GM12872 (cell line): ENCODE measurements around the gene PRKAB1.

Experiments used
- TF ChIP-seq, protein P1 (sequence below): IDR thresholded peaks from 3 replicates; pipeline ENCODE4 v1.5.1; 2011; ENCODE audit warnings: low read depth, mild to moderate bottlenecking, low read length, moderate library complexity; ENCODE audit not compliant: insufficient read depth

The PRKAB1 gene

GRCh38 chr12:119630962-119631550 is 36.9 kb upstream of the PRKAB1 start:
- TF ChIP-seq, protein P1, sequence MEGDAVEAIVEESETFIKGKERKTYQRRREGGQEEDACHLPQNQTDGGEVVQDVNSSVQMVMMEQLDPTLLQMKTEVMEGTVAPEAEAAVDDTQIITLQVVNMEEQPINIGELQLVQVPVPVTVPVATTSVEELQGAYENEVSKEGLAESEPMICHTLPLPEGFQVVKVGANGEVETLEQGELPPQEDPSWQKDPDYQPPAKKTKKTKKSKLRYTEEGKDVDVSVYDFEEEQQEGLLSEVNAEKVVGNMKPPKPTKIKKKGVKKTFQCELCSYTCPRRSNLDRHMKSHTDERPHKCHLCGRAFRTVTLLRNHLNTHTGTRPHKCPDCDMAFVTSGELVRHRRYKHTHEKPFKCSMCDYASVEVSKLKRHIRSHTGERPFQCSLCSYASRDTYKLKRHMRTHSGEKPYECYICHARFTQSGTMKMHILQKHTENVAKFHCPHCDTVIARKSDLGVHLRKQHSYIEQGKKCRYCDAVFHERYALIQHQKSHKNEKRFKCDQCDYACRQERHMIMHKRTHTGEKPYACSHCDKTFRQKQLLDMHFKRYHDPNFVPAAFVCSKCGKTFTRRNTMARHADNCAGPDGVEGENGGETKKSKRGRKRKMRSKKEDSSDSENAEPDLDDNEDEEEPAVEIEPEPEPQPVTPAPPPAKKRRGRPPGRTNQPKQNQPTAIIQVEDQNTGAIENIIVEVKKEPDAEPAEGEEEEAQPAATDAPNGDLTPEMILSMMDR, result no peak

DNA sequence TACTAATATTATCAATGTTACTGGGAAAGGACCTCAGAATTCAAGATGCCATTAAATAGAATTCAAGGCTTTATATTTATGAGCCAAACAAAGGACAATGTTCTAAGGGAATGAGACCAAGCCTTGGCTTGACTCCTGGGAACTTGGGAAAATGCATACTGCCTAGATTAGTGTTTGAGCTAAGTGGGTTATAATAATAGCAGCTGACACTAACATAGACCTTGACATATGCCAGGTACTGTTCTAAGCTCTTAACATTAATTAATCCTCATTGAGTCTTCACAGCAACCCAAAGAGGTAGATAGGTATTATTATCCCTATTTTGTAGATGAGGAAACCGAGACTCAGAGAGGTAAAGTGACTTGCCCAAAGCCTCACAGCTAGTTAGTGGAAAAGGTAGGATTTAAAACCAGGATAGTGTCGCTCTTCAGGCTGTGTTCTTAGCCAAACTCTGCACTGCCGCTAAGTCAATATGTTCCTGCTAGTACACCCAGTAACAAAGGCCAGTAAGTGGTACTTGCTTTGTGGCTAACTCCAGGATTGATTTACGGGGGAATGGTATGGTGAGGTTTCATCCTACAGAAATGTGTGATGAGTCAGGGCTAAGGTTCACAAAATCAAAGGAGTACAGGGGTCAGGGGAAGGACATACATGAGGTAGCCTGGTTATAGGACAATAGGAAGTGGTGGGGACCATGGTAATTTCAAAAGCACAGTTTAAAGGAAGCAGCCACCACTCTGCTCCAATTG is 35.8 kb upstream of the PRKAB1 start:
- TF ChIP-seq, protein P1, result no peak

DNA sequence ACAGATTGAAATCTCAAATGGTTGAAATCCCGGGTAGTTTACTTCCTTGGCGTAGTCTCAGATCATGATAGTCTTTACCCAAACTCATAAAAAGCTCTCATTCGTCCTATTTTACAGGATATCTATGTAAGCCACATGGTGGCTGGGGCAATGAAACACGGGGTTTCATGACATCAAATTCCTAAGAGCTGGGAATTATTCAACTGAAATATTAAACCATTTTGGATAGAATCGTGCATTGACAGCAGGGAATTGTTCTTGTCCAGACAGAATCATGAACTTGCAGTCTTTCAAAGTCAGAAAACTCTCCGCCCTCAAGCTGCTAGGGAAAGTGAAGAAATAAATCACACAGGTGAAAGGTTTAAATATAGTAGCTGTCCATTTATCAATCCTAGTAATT is 33.2 kb upstream of the PRKAB1 start:
- TF ChIP-seq, protein P1, result no peak

DNA sequence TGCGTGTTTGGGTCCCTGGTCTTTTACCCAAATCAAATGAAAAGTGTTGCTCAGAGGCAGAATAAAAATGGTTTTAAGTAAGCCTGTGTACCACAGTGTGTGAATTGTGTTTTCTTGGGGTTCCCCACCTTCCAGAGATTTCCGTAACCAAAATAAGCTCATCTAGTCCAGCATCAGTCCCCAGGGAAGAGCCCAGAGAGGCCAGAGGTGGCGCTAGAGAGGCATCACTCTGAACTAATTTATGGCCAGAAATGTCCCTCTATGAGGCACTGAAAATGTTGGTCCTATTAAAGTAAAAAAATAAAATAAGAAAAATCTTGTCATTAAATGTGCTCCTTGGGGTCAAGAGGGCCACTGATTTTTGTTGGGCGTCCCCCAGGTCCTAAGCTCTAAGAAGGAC is 24.9 kb upstream of the PRKAB1 start:
- TF ChIP-seq, protein P1, result peak; percentile 43; the same call in 2 of the 3 replicates

- TF ChIP-seq, protein P1, result no peak
These were observed 23.0 kb upstream of the PRKAB1 start for GRCh38 chr12:119644930-119645329.

- TF ChIP-seq, protein P1, result no peak
These were observed 22.3 kb upstream of the PRKAB1 start for GRCh38 chr12:119645535-119646059.

DNA sequence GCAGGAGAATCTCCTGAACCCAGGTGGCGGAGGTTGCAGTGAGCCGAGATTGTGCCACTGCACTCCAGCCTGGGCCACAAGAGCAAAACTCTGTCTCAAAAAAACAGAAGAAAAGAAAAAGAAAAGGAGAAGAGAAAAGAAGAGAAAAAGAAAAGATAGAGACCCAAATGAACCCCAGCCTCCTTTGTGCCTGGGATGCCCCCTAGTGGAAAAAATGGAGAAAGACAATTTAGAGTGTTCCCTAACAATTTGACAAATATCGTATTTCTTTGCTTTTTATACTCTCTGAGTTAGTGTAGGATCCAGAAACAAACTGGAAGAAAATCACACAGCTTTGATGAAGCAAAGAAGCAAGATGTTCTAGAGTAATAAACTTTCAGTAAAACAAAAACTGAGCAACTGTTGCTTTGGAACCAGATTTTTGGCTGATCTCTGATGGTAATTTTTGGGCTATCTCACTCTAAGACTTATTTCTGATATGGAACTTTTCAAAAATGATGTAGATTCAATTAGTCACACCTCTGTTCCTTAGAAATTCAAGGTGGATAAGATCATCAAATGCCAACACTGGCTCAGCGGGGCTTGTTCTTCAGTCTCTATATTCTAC is 18.6 kb upstream of the PRKAB1 start:
- TF ChIP-seq, protein P1, result peak; percentile 75
